Ishikawa (cell line): Measurements from ENCODE around the gene RAD51B.

Source experiments
- CREB1 ChIP-seq: IDR thresholded peaks from 2 replicates; pipeline ENCODE4 v1.6.1; 2012; ENCODE audit warnings: low read depth
- EP300 ChIP-seq: IDR thresholded peaks from 2 replicates; pipeline ENCODE4 v1.6.1; 2012; ENCODE audit warnings: borderline replicate concordance
- FOXM1 ChIP-seq: IDR thresholded peaks from 2 replicates; pipeline ENCODE4 v1.6.1; 2012; ENCODE audit warnings: low read depth, borderline replicate concordance
- RAD21 ChIP-seq: IDR thresholded peaks from 2 replicates; pipeline ENCODE4 v1.6.1; 2012; ENCODE audit warnings: low read depth
- REST ChIP-seq: IDR thresholded peaks from 2 replicates; pipeline ENCODE4 v1.6.1; 2012; ENCODE audit warnings: low read depth, mild to moderate bottlenecking
- TAF1 ChIP-seq: IDR thresholded peaks from 2 replicates; pipeline ENCODE4 v1.6.1; 2012; ENCODE audit warnings: low read depth, mild to moderate bottlenecking
- TCF12 ChIP-seq: IDR thresholded peaks from 2 replicates; pipeline ENCODE4 v1.6.1; 2012; ENCODE audit warnings: low read depth
- YY1 ChIP-seq: IDR thresholded peaks from 2 replicates; pipeline ENCODE4 v1.6.1; 2012; ENCODE audit warnings: low read depth
- ZBTB7A ChIP-seq: IDR thresholded peaks from 2 replicates; pipeline ENCODE4 v1.6.1; 2012; ENCODE audit warnings: low read depth
- TF ChIP-seq, protein P1 (sequence below): IDR thresholded peaks from 2 replicates; pipeline ENCODE4 v1.6.1; 2012

- no peak for TF ChIP-seq YY1
- TF ChIP-seq TAF1, result no peak
- TF ChIP-seq CREB1, result no peak
- TF ChIP-seq EP300, result no peak
- no peak for TF ChIP-seq TCF12
- TF ChIP-seq FOXM1, result no peak
- TF ChIP-seq REST, result no peak
- no peak for TF ChIP-seq ZBTB7A
- TF ChIP-seq, protein P1, sequence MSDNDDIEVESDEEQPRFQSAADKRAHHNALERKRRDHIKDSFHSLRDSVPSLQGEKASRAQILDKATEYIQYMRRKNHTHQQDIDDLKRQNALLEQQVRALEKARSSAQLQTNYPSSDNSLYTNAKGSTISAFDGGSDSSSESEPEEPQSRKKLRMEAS, result no peak
- TF ChIP-seq RAD21, result no peak
These were observed 426.7 kb downstream of the RAD51B start for GRCh38 chr14:68246074-68246785.
